ENCODE measurements around the gene PACRG.
"Not testable (repeated sequence)": the region's sequence is repeated elsewhere in the genome, so short reads cannot be mapped to it uniquely, and the experiment has no call there.

The PACRG gene

DNA sequence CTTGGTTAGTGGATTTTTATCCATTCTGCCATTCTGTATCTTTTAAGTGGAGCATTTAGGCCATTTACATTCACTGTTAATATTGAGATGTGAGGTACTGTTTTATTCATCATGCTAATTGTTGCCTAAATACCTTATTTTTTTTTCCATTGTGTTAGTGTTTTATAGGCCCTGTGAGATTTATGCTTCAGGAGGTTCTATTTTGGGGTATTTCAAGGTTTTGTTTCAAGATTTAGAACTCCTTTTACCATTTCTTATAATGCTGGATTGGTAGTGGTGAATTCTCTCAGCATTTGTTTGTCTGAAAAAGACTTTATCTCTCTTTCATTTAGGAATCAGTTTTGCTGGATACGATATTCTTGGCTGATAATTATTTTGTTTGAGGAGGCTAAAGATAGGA is 255.5 kb downstream of the PACRG start:
- in situ Hi-C loops (cut with MboI; ENCODE audit: low sequenced_read_pairs): not testable (repeated sequence)

DNA sequence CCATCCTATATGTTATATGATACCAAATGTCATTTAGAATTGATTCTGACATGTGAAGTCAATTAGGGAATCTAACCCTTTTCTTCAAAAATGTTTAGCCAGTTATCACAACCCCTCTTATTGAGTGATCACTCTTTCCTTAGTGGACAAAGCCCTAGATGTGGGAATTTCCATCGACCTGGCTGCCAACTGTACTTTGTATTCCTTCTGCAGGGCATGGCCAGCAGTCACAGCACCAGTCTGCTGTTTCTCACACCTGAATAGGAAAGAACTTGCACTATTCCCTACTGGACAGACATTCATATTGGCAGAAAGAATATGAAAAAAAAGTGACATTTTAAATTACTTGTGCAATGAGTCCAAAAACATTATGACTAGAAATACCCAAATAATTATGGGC is 271.0 kb downstream of the PACRG start:
- in situ Hi-C loops (cut with MboI; ENCODE audit: low sequenced_read_pairs): no loop called here

DNA sequence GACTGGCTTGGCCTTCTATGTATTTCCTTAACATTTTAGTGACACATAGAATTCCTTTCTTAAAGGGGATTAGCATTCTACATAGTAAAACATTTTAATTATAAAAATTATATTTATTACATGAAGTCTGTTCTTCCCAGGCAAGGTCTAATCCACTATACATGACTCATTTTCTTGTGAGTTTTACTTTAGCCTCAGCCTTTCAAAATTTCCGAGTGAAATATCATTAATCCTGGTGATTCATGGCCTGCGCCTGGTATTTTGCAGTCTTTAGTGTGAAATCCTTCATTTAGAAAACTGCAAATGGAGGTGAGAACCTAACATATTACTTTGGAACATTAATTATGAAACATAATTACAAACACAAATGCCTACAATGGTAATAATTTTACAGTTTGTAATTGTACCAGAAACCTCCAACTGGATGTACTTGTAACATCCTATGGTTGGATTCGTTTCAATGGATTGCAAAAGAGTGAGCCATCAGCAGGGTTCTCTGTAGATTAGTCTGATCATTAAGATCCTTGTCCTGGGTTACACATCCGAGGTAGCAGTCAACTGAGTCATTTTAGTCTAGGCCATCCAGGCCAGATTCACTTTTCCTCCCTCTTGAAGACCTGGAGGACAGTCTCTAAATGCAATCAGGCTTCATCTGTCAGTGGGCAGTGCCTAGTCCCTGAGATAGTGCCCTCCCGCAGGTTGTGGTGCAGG is 272.0 kb downstream of the PACRG start:
- in situ Hi-C loops (cut with MboI; ENCODE audit: low sequenced_read_pairs): no loop called here

DNA sequence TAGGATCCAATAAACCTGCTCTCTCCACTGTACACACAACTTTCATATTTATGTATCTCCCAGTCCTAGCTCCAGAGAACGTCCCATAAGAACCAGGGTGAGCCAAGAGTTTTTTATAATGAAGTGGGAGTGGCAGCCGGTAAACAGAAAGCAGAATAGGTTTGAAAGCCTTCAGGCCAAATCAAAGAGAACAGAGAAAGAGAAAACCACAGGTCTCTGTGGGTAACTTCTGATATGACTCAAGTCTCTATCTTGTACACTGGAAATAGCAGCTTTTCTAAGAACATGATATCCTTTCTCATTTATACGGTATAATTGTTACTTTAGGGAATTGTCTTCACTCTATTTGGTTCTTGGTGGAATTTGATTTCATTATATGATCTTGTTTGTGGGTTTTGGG is 273.6 kb downstream of the PACRG start:
- in situ Hi-C loops (cut with MboI; ENCODE audit: low sequenced_read_pairs): no loop called here

DNA sequence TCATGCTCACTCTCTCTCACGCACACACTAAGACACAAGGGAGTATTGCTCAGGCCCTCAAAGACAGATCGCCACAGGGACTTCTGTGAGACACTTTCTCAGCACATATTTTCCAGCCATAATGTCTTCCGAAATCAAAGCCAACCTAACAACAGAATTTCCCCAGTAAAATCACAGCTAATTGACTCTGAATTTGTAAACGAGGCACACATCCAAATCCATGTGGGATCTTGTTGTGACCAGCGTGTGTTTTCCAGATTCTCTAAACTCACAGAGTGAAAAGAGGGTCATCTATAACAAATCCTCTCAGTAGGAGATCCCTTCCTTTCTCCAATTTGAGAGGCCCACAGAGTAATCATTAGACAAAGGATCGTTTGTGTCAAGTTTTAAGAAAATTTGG is 280.4 kb downstream of the PACRG start:
- in situ Hi-C loops (cut with MboI; ENCODE audit: low sequenced_read_pairs): no loop called here

DNA sequence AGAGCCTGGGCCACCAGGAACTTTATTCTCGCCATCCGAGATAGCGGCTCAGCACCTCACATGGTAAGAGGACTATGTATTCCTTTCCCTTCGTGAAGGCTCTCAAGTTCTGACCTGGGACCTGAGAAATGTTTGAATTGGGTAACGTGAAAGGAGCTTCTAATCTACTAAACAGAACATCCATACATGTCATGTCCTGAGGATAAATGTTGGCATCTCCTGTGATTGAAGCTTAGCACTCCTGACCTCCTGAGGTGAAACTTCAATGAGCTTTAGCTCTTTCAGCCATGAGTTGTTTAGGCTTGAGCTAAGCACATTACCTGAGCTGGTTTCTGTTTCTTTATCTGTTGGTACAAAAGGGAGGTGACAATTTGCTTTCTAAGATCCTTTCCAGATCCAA is 280.9 kb downstream of the PACRG start:
- in situ Hi-C loops (cut with MboI; ENCODE audit: low sequenced_read_pairs): no loop called here

DNA sequence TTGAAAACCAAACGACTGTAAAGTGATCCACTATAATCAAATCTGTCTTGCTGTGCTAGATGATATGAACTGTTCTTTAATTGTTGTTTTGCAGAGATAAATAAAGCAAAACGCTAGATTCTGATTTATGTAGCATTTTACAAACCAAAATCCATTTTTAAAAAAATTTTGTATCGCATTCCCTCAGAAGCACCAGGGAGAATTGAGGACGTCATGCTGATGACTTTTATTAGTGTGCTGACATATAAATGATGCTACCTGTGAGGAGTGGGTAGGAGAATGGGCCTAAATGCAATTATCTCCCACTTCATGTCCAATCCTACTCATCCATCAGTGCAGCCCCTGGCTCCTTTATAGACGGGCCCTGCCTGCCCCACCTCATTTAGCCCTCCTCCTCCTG is 282.4 kb downstream of the PACRG start:
- in situ Hi-C loops (cut with MboI; ENCODE audit: low sequenced_read_pairs): no loop called here

DNA sequence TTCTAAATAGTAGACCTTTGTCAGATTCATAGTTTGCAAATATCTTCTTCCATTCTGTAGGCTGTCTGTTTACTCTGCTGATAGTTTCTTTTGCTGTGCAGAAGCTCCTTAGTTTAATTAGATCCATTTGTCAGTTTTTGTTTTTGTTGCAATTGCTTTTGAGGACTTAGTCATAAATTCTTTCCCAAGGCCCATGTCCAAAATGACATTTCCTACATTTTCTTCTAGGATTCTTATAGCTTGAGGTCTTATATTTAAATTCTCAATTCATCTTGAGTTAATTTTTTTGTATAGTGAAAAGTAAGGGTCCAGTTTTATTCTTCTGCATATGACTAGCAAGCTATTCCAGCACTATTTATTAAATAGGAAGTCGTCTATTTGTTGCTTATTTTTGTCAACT is 287.0 kb downstream of the PACRG start:
- in situ Hi-C loops (cut with MboI; ENCODE audit: low sequenced_read_pairs): no loop called here

DNA sequence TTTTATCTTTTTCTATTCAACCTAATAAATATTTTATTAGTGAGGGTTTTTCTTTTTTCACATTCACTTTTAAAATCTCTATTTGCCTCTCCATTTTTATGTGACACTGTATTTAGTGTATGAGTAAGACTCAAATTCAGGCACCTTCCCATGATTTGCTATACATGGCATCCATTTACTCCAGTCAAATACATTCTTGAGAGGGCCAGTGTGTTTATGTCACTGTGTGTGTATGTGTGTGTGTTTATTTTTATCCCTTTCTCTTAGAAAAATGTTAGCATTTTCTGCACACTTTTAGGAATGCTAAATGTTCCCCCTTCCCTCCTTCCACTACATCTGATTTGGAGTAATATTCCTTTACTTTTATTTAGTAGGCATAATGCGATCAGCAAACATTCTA is 290.0 kb downstream of the PACRG start:
- in situ Hi-C loops (cut with MboI; ENCODE audit: low sequenced_read_pairs): no loop called here

DNA sequence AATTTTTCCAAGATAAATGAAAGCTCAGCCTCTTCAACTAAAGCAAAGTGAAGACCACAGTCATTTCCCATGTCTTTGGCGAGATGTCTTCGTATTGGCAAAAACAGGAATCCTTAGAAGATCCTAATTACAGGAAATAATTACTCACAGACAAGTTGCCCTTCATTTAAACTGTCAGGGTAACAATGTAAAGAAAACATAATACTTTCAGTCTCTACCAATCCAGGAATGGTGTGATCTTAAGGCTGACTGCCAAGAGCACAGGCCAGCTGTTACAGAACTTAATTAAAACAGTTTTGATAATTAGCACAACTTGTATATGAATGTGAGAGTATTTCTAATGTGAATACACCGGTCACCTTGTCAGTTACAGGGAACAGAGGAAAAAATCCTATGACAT is 292.2 kb downstream of the PACRG start:
- in situ Hi-C loops (cut with MboI; ENCODE audit: low sequenced_read_pairs): no loop called here

DNA sequence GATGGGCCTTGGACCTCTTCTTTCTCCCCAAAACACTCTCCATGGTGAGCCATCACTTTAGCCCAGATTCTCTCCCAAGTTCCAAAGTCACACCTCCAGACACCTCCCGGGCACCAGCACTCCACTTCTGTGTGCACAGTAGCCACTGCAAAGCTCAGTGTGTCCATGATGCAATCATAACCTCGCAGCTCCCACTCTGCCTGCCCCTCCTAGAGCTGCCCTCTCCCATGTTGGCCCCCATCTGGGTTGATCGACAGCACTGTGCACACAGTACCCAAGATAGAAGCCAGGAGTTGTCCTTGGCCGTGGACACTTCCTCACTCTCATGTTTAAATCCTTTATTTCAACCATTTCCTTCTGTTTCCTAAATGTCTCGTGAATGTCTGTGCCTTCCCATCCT is 293.3 kb downstream of the PACRG start:
- in situ Hi-C loops (cut with MboI; ENCODE audit: low sequenced_read_pairs): no loop called here

DNA sequence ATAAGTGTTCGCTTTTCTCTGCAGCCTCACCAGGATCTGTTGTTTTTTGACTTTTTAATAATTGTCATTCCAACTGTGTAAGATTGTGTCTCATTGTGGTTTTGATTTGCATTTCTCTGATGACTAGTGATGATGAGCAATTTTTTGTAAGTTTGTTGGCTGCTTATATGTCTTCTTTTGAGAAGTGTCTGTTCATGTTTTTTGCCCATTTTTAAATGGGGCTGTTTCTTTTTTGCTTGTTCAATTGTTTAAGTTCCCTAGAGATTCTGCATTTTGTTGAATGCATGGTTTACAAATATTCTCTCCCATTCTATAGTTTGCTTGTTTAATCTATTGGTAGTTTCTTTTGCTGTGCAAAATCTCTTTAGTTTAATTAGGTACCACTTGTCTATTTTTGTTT is 295.9 kb downstream of the PACRG start:
- in situ Hi-C loops (cut with MboI; ENCODE audit: low sequenced_read_pairs): no loop called here

DNA sequence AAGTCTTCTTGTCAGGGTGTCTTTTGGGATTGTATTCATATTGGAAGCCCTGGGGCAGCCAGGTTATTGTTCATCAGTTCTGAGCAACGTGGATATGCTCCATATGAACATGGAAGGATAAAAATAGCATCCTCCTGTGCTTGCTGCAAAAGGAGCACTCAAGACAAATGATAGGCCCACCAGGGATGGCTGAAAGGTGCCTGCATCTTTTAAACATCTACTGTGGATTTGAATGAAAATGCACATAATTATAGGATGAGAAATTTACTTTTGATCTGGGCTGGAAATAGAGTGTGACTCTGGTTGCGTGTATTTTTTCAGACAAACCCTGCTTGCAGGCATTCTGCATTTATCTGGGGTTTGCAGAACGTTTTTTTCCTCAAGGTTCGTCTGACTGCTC is 299.1 kb downstream of the PACRG start:
- in situ Hi-C loops (cut with MboI; ENCODE audit: low sequenced_read_pairs): no loop called here

DNA sequence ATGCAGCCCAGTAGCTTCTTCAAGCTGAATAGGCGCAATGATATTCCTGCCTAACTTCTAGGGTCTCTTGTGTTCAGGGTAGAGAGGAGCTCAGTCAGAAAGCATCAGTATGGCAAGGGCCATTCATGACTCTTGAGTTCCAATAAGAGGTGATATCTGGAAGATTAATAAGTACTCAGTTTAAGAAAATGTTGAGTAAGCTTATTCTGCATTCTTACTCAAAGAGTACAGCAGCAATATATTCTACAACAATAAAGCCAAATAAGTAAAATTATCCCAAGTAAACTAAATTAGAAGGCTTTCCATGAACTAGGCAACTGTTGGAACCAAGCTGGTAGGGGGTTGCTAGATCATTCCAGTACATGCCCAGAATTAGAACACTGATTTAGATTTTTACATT is 303.2 kb downstream of the PACRG start:
- in situ Hi-C loops (cut with MboI; ENCODE audit: low sequenced_read_pairs): no loop called here

DNA sequence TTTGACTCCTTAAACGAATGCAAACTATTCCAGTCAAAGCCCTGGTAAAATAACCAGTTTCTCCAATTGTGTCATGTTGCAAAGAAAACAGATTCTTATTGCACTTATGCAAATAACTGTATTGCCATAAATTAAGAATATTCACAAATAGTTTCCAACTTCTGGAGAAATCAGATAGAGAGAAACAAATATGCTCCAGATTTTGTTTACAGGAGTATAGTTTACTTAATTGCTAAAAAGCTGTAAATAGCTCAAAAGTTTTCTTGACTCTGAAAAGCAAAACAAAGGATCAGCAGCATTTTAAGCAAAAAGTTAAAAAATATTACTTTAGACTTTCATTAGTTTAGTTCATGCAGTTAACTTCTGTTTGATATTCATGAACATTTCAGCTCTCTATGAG is 304.2 kb downstream of the PACRG start:
- in situ Hi-C loops (cut with MboI; ENCODE audit: low sequenced_read_pairs): no loop called here

DNA sequence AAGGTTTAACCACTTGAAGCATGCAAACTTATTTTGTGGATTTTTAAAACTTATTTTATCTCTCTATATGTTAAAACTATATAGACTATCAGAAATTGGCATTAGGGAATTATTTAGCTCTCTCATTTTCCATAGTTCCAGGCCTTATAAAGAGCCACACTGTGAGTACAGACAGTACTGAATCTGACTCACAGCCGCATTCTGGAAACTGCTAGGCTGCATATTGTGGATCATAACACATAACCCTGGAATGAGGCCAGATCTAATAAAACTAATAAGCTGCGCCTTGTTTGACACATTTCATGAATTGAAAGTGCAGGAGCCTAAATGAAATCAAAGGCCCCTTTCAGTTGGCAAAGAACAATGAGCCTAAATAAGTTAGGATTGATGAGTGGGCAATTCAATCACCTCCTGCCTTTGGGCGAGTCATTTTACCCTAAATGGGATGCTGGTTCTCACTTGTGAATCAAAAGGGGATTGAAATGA is 308.4 kb downstream of the PACRG start:
- in situ Hi-C loops (cut with MboI; ENCODE audit: low sequenced_read_pairs): no loop called here

DNA sequence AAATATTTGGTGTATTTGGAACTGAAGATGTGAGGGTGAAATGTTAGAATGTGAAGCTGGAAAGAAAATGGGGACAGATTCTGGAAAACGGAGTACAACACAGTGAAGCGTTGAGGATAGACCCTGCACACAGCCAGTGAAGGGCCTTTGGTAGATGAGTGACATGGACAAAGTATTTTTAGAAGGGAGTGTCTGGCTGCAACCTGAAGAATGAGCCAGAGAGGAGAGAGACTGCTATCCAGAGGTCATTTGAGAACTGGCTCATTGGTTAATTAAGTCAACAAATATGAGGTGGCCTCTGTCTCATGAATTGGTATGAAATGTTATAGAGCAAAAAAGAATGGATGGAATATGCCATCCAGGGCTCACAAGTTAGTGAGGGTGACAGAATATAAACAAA is 310.5 kb downstream of the PACRG start:
- in situ Hi-C loops (cut with MboI; ENCODE audit: low sequenced_read_pairs): no loop called here

DNA sequence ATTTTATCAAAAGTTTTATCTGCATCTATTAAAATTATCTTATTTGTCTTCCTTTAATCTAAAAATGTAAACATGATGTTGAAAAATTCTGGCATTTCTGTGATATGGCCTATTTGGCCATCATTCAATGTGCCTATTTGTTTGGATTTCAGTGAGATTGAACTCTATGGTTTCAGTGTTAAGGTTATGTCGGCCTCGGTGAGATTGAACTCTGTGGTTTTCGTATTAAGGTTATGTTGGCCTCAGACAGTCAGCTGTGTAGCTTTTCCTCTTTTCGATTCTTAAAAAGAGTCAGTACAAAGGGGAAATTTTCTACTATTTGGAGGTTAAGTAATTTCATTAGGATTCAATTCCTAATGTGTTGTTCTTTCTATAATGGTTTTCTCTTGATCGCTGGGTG is 320.6 kb downstream of the PACRG start:
- in situ Hi-C loops (cut with MboI; ENCODE audit: low sequenced_read_pairs): no loop called here

DNA sequence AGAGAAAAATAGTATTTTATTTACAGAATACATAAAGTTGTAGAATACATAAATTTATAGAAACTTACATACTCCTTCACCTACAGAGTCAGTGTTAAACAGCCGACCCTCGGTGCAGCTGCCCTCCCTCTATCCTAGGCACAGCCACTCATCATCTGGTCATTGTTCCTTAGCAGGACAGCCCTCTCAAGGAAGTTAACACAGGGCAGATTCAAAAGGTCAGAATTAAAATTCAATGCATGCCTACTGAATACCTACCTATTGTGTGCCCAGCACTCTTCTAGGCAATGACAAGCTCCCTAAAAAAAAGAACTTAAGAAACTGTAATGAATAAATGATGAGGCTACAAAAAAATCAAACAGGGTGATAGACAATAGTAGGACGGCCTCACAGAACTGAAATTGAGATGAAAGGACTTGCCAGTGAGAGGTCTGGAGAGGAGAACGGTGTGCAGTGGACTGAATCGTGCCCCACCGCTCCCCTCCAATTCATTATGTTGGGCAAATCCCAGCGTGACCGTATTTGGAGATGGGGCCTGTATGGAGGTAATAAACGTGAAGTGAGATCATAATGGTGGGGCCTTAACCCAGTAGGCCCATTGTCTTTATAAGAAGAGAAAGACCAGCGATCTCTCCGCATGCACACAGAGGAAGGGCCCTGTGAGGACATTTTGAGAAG is 326.0 kb downstream of the PACRG start:
- in situ Hi-C loops (cut with MboI; ENCODE audit: low sequenced_read_pairs): no loop called here

DNA sequence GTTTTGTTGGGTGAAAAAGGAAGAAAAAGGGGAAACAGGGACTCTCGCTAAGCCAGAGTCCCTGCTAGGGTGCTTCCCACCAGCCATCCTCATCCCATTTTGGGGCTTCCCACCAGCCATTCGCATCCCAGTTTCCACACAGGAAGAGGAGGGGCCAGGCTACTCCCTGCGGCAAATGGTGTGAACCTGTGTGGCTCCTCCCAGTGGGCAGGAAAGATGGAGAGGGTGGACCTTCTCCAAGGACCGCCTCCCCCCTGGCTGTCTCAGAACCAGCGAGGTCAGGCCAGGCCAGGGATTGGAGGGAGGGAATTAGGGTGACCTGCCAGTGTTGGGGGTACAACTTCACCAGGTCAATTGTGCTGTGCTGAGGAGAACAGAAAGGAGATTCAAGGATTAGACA is 326.9 kb downstream of the PACRG start:
- in situ Hi-C loops (cut with MboI; ENCODE audit: low sequenced_read_pairs): no loop called here

DNA sequence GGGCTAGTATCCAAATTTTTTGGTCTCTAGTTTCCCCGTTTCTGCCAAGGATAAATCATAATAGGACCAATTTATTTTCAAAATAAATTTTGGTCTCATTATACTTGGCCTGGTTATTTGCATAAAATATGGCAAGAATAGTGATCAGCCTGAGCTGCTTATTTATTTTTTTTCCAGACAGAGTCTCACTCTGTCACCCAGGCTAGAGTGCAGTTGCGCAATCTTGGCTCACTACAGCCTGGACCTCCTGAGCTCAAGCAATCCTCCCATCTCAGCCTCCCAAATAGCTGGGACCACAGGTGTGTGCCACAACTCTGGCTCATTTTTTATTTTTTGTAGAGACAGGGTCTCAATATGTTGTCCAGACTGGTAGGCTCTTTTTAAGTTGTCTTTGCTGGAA is 329.5 kb downstream of the PACRG start:
- in situ Hi-C loops (cut with MboI; ENCODE audit: low sequenced_read_pairs): no loop called here

DNA sequence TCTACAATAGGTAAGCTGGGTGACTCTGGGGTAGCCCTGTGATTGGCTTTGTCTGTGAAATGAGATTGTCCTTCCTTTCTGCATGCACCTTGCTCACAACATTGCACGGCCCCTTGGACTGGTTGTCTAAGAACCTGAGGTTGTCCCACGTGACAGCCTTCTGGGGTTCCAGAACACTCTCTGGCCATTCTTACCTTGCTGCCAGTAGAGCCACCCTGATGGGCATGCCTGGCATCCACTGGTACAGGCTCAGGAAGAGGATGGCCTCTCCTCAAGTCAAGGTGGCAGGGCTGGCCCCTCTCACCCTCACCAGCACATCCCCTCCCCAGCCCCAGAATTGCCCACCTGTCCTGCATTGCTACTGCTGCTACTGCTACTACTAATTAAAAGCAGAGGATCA is 335.0 kb downstream of the PACRG start:
- in situ Hi-C loops (cut with MboI; ENCODE audit: low sequenced_read_pairs): no loop called here

DNA sequence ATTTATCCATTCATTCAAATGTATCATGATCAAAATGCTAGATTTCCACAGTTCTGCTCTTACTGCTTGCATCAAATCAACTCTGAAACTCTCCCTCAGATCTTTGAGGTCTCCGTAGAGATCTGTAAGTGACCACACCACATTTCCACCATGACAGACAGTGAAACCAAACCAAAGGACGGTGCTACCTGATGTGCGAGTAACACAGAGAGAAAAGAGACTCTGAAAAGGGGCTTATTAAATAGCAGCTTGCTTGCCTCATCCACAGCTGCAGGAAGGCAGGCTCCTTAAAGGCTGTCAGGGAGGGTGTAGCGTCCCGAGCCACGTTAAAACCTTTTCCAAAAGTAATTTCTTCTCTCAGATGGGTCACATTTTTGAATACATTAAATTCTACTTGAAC is 335.8 kb downstream of the PACRG start:
- in situ Hi-C loops (cut with MboI; ENCODE audit: low sequenced_read_pairs): no loop called here
